OCI-LY7 (cell line): ENCODE data around the gene BEAN1. TPM values are rescaled to one million over a fixed set of nuclear protein-coding genes. Genes with fewer than 3 reads are reported as not detected.
A peak's percentile ranks its signal among the peaks of the same experiment; 100 is the strongest.

Experiments used
- BruUV-seq: library from RNA; stranded (reverse); fragments of 400-500 nt; replicated peaks from 2 replicates; lab custom pipeline; 2021; lab: Mats Ljungman, UMichigan
- CTCF ChIA-PET: fragments of 300-600 bp; sonication (Branson Sonifier 250); formaldehyde crosslinking; loops from one replicate; lab custom pipeline; 2022; ENCODE audit warnings: antibody characterized with exemption; ENCODE audit not compliant: unreplicated experiment; lab: Charles Lee
- POLR2A ChIA-PET: fragments of 300-600 bp; sonication (Branson Sonifier 250); formaldehyde crosslinking; loops from one replicate; lab custom pipeline; 2022; ENCODE audit warnings: antibody characterized with exemption; lab: Charles Lee
- DNase-seq: peaks from one replicate; pipeline ENCODE4 v3.0.0-alpha.2; 2015; ENCODE audit warnings: low spot score
- H2AFZ ChIP-seq: fragments of 200-600 bp; sonication (generic), shearing (Covaris generic); 2 replicates; pipeline ENCODE4 v1.6.1; 2014; ENCODE audit warnings: mild to moderate bottlenecking, antibody characterized with exemption, low read length, moderate library complexity
- H3K27ac ChIP-seq: fragments of 200-600 bp; sonication (generic); 2 replicates; pipeline ENCODE4 v1.5.1; 2014; ENCODE audit warnings: mixed run types, low read depth, mild to moderate bottlenecking, moderate library complexity, low read length, inconsistent platforms; ENCODE audit not compliant: poor library complexity, severe bottlenecking
- H3K36me3 ChIP-seq: fragments of 200-600 bp; sonication (generic); 2 replicates; pipeline ENCODE4 v1.6.1; 2014; ENCODE audit warnings: mild to moderate bottlenecking, antibody characterized with exemption, low read length, moderate library complexity, mixed read lengths; ENCODE audit not compliant: insufficient read depth
- H3K4me1 ChIP-seq: fragments of 200-600 bp; sonication (generic); 2 replicates; pipeline ENCODE4 v1.5.1; 2014; ENCODE audit warnings: mild to moderate bottlenecking, low read length; ENCODE audit not compliant: insufficient read depth, poor library complexity, severe bottlenecking
- H3K4me2 ChIP-seq: fragments of 200-600 bp; sonication (generic); 2 replicates; pipeline ENCODE4 v1.6.1; 2014; ENCODE audit warnings: mild to moderate bottlenecking, low read length
- H3K4me3 ChIP-seq: fragments of 200-600 bp; sonication (generic); 2 replicates; pipeline ENCODE4 v1.5.1; 2014; ENCODE audit warnings: mild to moderate bottlenecking, low read depth, low read length; ENCODE audit not compliant: poor library complexity, severe bottlenecking
- H3K79me2 ChIP-seq: fragments of 200-600 bp; sonication (generic); 2 replicates; pipeline ENCODE4 v1.6.1; 2016; ENCODE audit warnings: low read depth, mild to moderate bottlenecking, low read length, moderate library complexity, mixed read lengths; ENCODE audit not compliant: insufficient read depth
- H3K9me2 ChIP-seq: fragments of 200-600 bp; sonication (generic); 2 replicates; pipeline ENCODE4 v1.6.1; 2016; ENCODE audit warnings: mild to moderate bottlenecking, low read length, mixed read lengths; ENCODE audit not compliant: insufficient read depth
- H3K9me3 ChIP-seq: fragments of 200-600 bp; sonication (generic); 2 replicates; pipeline ENCODE4 v1.6.1; 2014; ENCODE audit warnings: mild to moderate bottlenecking, mixed run types, low read length, mixed read lengths
- H4K20me1 ChIP-seq: fragments of 200-600 bp; sonication (generic); 2 replicates; pipeline ENCODE4 v1.6.1; 2014; ENCODE audit warnings: mild to moderate bottlenecking, antibody characterized with exemption, low read length, moderate library complexity, mixed read lengths; ENCODE audit not compliant: insufficient read depth
- EZH2phosphoT487 ChIP-seq: fragments of 200-600 bp; sonication (generic); IDR thresholded peaks from 2 replicates; pipeline ENCODE4 v1.6.1; 2018; ENCODE audit warnings: low read depth, borderline replicate concordance, mild to moderate bottlenecking, mixed run types, antibody characterized with exemption, low read length, moderate library complexity, mixed read lengths
- intact Hi-C: fragments of 100-400 bp; cut with micrococcal nuclease; formaldehyde crosslinking; loops from one replicate; pipeline ENCODE4 v1.10.0; 2022; ENCODE audit not compliant: unreplicated experiment
- total RNA-seq, 2 experiments: library from RNA; depleted of rRNA in 1 of 2; stranded (reverse); fragments of >200 nt in 1 of 2; shearing (Covaris generic) in 1 of 2; gene quantifications; 2 replicates each; pipeline ENCODE4 v1.2.3, GENCODE V29; 2014 to 2022
- TF ChIP-seq, protein P1 (sequence below): fragments of 200-600 bp; sonication (generic); conservative IDR thresholded peaks from 2 replicates; pipeline ENCODE4 v1.5.1; 2014; ENCODE audit warnings: mild to moderate bottlenecking, antibody characterized with exemption, low read length, moderate library complexity, mixed read lengths

BEAN1 gene
- total RNA-seq, 2 experiments from 2014 or later = 0.13 TPM; not detected in 1

DNA sequence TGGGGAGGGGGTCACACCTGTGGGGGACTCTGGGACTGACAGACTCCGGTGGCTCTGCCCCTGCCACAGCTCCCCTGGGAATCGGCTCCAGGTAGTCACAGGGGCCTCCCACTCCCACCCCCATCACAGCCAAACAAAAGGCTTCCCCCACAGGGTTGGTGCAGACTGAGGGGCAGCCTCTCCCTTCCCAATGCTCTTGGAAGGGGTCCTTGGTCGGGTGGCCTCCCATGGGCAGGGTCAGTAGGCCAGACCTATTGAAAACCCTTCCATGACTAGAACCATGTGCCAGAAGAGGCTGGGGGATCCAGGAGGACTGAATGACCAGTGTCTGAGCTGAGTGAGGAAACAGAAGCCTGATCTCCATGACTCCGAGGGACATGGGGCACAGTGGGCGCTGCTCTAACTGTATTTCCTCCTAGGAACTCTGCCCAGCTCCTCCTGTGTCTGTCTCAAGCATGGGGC, 94.2 kb downstream of the BEAN1 start:
- H3K79me2 ChIP-seq = no peaks in the 10 kb centered on the region
- ChIA-PET CTCF (interaction anchor here (0.9 to 1.1 kb wide), 2 partner anchors 16 to 87 kb away, joined by 3 read pairs; no protein-coding TSS in a partner anchor), POLR2A (interaction anchor here (1.2 to 2.8 kb wide), 7 partner anchors 10 to 54 kb away, joined by 3 to 16 read pairs (median 6); partner anchors contain the start of gene CKLF)
- H2AFZ ChIP-seq = no peak overlapping the region
- no peaks in the 10 kb centered on the region for H3K9me3 ChIP-seq
- H3K36me3 ChIP-seq = no peaks in the 10 kb centered on the region
- H3K4me2 ChIP-seq = no peak overlapping the region; the same call in 1 of the 2 replicates
- H3K9me2 ChIP-seq = no peaks in the 10 kb centered on the region
- no peaks in the 10 kb centered on the region for H4K20me1 ChIP-seq
- intact Hi-C loops = no loop called here
- no peak for DNase-seq
- BruUV-seq = no TSS peak
- peaks cover 73% of the 10 kb centered on the region for H3K4me1 ChIP-seq
- no peak for TF ChIP-seq EZH2phosphoT487
- TF ChIP-seq, protein P1, sequence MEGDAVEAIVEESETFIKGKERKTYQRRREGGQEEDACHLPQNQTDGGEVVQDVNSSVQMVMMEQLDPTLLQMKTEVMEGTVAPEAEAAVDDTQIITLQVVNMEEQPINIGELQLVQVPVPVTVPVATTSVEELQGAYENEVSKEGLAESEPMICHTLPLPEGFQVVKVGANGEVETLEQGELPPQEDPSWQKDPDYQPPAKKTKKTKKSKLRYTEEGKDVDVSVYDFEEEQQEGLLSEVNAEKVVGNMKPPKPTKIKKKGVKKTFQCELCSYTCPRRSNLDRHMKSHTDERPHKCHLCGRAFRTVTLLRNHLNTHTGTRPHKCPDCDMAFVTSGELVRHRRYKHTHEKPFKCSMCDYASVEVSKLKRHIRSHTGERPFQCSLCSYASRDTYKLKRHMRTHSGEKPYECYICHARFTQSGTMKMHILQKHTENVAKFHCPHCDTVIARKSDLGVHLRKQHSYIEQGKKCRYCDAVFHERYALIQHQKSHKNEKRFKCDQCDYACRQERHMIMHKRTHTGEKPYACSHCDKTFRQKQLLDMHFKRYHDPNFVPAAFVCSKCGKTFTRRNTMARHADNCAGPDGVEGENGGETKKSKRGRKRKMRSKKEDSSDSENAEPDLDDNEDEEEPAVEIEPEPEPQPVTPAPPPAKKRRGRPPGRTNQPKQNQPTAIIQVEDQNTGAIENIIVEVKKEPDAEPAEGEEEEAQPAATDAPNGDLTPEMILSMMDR = no peak
- H3K4me3 ChIP-seq = no peak overlapping the region
- H3K27ac ChIP-seq = no peak overlapping the region

DNA sequence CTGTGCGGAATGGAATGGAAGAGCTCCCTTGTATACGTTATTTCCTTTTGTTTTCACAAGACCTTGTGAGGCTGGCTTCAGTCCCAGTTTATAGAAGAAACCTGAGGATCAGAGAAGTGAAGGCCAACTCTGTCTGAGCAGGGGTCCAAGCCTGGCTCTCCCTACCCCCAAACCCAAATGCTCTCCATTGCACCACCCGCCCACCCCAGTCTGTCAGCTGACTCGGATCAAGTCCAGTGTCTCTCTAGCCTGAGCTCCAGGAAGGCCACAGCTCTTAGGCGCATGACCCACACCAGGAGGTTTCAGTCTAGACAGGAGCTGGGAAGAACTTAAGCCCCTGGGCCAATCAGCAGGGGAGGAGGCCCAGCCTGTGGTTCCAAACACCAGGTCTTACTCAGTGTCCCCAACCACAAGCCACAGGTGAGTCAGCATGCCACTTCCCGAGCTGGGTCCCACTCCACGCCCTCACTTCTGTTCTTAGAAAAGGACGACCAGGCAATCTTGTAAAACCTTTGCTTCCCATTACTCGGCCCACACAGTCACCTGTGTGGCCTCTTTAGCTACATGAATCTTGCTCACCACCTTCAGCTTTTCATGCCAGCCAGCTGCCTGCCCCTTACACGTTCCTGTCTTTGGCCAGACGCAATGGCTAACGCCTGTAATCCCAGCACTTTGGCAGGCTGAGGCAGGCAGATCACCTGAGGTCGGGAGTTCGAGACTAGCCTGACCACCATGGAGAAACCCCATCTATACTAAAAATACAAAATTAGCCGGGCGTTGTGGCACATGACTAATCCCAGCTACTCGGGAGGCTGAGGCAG, 95.1 kb downstream of the BEAN1 start:
- TF ChIP-seq EZH2phosphoT487 = no peak
- TF ChIP-seq, protein P1 = no peak
- H3K9me3 ChIP-seq = no peaks in the 10 kb centered on the region
- H4K20me1 ChIP-seq = no peaks in the 10 kb centered on the region
- no peak overlapping the region for H3K27ac ChIP-seq
- no peak overlapping the region for H3K4me2 ChIP-seq
- intact Hi-C loops = no loop called here
- no peak overlapping the region for H3K4me3 ChIP-seq
- POLR2A ChIA-PET = interaction anchor here (1.1 to 2.8 kb wide), 8 partner anchors 9 to 53 kb away, joined by 3 to 16 read pairs (median 5); partner anchors contain the start of gene CKLF
- H2AFZ ChIP-seq = no peak overlapping the region
- no peaks in the 10 kb centered on the region for H3K9me2 ChIP-seq
- no TSS peak for BruUV-seq
- H3K79me2 ChIP-seq = no peaks in the 10 kb centered on the region
- DNase-seq = peak; percentile 14
- peaks cover 64% of the 10 kb centered on the region for H3K4me1 ChIP-seq
- no peaks in the 10 kb centered on the region for H3K36me3 ChIP-seq
- CTCF ChIA-PET = interaction anchor here (1.0 to 1.1 kb wide), 2 partner anchors 26 to 86 kb away, joined by 3 read pairs; no protein-coding TSS in a partner anchor
